C1 segment of cervical spinal cord (tissue), 14 donors: Measurements from ENCODE around the gene AKR1D1.
"Not testable (repeated sequence)": the region's sequence is repeated elsewhere in the genome, so short reads cannot be mapped to it uniquely, and the experiment has no call there.

Experiments
- DNase-seq, 14 donors: peaks; one replicate each; lab custom pipeline; 2025; lab: John Stamatoyannopoulos, UW

Gene AKR1D1

DNA sequence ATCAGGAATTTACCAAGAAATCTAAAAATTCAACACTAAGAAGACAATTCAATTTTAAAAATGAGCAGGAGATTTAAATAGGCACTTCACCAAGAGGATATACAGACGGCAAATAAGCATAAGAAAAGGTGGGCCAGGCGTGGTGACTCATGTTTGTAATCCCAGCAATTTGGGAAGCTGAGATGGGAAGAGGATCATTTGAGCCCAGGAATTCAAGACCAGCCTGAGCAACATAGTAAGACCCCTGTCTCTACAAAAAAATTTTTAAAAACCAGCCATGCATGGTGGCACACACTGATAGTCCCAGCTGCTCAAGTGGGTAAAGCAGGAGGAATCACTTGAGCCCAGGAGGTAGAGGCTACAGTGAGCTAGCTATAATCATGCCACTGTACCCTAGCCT lies 3.5 kb upstream of the AKR1D1 start:
- DNase-seq: no peak

DNA sequence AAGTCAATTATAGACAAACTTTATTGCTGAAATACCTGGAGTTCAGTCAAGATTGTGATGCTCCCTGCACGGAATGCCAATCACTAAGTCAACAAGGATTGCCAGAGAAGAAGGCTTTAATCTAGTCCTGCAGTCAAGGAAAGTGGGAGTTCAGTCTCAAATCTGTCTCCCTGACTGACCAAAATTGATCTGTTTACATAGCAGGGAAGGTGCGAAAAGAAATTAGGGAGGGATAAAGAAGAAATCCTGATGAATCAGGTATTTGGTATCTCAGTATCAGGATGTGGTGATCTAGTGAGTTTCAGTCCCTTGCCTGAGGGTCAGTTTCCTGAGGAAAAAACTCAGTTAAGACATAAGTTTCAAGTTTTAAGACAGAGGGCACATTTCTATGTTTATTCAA lies 2.1 kb upstream of the AKR1D1 start:
- no peak for DNase-seq

DNA sequence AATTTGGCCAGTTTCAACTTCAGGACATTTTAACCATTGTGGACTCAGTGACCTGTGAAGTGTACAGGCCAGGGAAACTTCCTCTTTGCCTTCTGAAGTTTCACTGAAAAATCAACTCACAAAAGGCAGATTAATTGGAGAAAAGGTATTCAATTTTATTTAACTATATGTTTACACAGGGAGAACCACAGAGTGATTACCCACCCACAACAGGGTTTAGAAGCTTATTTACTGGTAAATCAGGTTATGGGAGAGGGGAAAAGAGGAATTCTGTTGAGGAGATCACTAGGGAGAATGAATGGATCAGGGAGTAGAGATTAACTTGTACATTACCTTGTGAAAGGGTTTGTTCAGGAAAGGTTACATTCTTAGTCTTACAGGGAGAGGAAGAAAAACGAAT lies 1.7 kb upstream of the AKR1D1 start:
- DNase-seq: no peak

DNA sequence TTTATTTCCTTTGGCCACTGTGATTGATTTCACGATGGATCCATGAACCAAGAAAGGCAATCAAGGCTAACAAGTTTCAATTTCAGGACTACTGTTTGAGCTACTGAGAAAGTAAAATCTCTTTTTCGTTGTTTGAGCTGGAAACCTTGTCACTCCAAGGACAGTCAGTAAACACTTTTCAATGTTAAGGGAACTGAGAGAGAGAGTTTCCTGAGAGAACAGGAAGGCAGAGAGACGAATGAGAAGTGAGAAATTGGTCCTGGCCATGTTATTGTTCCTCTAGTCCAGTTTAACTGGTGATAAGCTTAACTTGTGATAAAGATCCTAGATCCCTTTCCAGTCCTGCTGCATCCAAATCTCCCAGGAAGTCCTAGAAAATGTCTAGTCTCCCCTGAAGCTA lies 909 bp upstream of the AKR1D1 start:
- DNase-seq: no peak

DNA sequence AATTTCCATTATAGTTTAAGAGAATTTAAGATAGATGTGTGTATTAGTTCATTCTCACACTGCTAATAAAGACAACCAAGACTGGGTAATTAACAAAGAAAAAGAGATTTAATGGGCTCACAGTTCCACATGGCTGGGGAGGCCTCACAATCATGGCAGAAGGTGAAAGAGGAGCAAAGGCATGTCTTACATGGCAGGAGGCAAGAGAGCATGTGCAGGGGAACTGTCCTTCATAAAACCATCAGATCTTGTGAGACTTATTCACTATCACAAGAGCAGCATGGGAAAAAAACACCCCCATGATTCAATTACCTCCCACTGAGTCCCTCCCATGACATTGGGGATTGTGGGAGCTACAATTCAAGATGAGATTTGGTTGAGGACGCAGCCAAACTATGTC lies 473 bp upstream of the AKR1D1 start:
- not testable (repeated sequence) for DNase-seq

DNA sequence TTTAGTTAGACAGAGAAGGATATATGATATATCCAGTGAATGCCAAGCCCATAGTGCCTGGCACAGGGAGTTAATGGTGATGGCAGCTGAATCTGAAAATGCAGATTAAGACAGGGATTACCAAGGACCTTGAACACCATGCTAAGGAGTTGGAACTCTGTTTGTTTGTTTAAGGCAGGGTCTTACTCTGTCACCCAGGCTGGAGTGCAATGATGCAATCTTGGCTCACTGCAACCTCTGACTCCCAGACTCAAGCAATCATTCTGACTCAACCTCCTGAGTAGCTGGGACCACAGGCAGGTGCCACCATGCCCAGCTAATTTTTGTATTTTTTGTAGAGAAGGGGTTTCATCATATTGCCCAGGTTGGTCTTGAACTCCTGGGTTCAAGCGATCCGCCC lies 1.6 kb downstream of the AKR1D1 start:
- DNase-seq: no peak

DNA sequence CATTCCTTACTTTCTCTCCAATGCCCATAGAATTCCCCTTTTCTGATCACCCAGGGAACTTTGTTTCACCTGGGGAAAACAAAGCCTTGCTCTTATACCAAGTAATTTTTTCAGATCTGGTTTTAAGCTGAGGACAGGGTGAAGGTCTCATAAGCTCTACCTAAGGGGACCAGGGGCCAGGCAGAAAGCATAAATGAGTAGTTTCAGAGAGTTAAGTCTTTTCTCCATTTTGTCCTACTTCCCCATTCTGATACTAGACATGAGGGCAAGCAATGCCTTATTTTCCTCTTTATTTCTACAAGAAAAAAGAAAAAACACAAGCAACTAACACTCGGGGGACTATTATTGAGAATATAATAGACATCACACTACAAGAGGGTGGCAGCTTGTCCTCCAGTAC lies 2.9 kb downstream of the AKR1D1 start:
- no peak for DNase-seq

DNA sequence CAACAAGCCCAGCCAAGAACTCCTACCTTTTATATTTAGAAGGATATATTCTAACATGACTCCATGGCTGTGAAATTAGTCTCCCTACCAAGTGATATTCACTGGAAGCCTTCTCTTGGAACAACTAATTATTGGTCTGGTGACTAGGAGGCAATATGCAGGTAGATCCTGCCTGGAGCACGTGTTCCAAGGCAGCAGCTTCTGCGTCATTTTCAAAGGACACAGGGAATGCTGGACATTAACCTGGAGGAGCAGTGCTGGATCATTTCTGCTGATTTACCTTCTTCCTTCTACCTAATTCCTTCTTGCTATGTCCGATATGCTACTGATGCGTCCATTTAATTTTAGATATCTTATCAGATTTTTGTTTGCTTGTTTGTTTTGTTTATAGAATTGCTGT lies 5.6 kb downstream of the AKR1D1 start:
- DNase-seq: no peak

DNA sequence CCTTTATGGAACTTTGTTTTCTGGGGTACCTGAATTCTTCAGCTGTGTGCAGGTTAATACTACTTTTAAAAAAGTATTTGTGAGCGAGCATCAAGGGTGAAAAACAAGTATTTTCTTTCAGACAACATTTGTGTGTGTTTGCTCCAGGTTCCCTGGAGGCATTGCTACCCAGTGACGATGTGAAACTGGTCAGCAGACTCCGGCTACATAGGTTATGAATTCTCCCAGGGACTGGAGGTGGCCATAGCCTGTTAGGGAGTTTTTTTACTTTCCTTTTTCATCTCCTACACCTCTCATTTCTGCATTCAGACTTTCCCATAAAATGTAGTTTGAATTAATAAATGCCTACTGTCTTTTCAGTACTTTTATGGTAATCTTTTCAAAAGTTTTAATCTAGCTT lies 7.6 kb downstream of the AKR1D1 start:
- no peak for DNase-seq

DNA sequence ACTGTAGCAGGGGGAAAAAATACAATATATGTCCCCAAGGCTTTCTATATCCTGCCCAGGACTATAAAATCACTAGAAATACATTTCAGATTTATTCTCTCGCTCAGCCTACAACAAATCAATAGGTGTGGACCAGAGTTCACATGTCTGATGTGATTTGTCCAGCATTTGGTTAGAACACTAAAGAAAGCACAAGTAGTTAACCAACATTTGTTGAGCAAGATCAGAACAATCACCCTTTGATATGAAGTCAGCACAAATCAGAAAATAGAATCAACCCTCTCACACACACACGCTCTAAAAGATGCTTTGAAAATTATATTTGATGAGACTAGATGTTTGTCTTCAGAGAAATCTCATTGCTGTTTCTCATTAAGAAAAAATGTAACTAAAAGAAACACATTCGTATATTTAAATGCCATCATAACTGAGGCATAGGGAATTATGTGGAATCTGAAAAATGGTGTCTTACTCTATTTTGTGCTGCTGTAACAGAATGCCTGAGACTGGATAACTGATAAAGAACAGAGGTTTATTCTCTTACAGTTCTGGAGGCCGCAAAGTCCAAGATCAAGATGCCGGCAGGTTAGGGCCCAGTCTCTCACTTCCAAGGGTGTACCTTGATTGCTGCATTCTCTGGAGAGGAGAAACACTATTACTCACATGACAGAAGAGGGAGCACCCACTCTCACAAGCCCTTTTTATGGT lies 10.5 kb downstream of the AKR1D1 start:
- no peak for DNase-seq

DNA sequence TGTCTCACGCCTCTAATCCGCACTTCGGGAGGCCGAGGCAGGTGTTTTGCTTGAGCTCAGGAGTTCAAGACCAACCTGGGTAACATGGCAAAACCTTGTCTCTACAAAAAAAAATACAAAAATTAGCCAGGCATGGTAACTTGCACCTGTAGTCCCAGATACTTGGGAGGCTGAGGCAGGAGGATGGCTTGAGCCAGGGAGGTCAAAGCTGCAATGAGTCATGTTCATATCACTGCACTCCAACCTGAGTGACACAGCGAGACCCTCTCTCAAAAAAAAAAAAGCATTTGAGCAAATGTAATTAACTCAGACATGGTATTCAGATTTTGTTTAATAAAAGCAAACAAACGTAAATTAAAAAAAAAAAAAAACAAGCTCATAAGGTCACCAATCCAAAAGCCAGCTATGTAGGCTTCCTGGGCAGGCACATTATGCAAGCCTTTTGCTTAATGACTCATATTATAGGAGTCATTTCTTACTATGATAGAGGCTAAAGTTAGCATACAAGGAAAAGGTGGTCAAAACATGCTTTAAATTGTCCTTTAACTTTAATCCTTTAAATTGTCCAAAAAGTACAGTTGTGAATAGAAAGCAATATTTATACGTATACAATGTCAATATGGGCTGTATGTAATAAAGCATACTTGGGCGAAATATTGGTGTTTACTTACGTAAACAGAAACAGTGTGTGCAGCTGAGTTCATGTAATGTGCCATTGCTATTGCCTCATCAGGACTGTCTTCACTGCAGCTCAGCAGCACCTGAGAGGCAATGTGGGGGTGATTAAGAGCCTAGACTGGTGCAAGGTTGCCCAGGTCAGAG lies 13.0 kb downstream of the AKR1D1 start:
- DNase-seq: no peak

DNA sequence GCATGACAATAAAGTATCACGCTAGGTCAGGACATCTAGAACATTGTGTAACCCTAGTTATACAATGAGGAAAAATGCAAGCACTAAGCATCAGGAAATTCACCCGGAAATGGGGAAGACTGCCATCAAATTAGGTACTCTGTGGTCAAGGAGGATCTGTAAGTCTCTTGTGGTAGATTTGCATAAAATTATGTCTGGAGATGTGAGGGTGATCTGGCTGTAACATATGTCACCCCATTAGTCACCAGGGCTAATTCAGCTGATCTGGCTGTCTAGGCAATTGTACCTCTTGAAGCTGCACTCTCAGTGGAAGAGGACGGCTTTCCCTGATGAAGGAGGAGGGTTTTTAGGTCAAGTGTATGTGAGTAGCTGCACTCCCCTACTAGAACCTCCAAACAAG lies 14.8 kb downstream of the AKR1D1 start:
- DNase-seq: no peak

DNA sequence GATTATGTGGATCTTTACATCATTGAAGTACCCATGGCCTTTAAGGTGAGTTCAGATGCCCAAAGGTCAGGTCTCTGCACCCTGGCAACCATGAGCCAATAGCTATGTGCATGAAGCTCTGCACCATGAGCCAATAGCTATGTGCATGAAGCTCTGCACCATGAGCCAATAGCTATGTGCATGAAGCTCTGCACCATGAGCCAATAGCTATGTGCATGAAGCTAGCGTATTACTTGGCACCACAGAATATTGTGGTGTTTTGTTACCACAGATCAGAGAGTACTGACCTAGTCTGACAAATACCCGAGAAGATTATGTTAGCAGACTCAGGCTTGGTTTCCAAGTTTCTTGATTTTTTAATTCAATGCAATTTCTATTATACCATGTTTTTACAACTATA lies 15.6 kb downstream of the AKR1D1 start:
- DNase-seq: not testable (repeated sequence)

DNA sequence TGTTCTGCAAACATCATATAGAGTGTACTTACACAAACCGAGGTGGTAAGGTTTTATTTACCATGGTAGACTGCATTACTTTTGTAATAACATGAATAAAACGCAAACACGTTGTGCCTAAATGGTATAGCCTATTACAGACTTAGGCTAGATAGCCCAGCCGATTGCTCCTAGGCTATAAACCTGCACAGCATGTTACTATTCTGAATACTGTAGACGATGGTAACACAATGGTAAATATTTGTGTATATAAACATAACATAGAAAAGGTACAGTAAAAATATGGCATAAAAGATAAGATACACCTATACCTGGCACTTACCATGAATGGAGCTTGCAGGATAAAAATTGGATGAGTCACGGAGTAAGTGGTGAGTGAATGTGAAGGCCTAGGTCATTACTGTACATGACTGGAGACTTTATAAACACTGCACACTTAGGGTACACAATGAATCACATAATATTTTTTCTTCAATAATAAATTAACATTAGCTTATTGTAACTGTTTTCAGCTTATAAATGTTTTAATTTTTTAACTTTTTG lies 16.3 kb downstream of the AKR1D1 start:
- DNase-seq: no peak

DNA sequence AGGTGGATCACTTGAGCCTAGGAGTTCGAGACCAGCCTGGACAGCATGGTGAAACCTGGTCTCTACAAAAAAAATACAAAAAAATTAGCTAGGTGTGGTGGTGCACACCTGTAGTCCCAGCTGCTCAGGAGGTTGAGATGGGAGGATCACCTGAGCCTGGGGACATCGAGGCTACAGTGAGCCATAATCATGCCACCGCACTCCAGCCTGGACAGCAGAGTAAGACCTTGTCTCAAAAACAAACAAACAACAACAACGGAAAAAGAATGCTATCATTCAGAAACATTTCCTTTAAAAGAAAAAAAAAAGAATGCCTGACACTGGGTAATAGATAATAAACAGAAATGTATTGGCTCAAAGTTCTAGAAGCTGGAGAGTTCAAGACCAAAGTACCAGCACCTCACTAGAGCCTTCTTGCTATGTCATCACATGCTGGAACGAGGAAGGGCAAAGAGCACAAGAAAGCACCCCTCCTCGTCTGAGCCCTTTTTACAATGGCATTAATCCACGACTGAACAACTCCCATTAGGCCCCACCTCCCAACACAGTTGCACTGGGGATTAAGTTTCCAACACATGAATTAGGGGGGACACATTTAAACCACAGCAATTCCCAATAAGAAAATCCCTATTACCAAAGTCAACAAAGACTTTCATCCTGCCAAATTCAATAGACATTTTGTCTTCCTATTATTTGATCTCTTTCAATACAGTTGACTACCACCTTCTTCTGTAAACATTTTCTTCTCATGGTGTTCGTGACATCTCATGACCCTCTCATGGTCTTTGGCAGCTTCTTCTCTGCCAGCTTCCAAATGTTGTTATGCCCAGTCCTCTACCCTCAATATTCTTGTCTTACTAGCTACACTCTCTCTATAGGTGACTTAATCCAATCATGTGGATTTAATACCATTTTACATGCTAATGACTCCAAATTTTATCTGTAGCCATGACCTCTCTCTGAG lies 20.0 kb downstream of the AKR1D1 start:
- DNase-seq: no peak

DNA sequence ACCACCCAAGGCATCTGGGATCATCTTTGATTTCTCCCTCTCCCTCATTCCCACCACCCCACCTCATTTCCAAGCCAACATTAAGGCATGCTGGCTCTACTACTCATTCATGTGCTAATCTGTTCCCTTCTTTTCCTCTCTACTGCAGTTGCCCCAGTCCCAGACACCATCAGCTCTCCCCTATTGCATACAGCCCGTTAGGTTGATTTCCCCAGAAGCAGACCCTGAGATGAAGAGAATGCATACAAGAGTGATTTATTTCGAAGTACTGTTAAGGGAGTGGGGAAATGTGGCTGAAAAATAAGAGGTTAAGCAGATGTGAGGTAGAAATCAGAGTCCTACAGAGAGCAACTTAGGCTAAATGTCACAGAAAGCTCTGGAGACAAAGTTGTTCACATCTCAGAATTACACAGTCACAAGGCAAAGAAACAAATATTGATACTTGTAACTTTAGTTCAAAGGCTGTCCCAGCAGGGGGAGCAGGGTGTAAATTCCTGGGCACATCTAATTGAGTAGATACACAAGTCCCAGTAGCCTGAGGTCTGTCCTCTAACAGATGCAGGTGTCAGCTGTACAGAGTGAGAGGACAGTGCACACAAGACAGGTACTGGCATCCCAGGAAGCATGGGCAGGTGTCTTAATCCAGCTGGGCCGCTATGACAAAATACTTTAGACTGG lies 20.9 kb downstream of the AKR1D1 start:
- DNase-seq: no peak

DNA sequence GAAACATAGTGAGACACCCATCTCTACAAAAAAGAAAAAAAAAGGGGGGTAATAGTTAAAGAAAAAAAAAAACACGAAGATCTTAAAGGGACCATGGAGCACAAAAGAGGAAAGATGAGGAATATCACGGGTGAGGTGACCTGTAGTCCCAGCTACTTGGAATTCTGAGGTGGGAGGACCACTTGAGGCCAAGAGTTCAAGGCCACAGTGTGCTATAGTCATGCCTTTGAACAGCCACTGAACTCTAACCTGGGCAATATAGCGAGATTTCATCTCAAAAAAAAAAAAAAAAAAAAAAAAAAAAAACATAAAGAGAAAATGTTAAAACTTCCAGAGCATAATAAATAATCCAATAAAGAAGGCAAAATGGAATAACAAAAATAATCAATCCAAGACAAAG lies 23.6 kb downstream of the AKR1D1 start:
- no peak for DNase-seq

DNA sequence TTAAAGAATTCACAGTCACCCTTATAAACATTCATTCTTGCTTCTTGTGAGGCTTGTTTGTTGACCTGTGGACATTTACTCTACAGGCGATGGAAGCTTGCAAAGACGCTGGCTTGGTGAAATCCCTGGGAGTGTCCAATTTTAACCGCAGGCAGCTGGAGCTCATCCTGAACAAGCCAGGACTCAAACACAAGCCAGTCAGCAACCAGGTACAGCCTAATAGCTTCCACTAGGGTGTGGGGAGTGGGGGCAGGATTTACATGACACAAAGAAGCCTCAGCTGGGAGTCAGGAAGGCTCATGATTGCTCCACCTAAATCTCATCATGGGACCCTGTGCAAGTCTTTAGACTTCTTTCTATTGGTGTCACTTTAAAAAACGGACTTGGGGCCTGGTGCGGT lies 29.0 kb downstream of the AKR1D1 start:
- no peak for DNase-seq

DNA sequence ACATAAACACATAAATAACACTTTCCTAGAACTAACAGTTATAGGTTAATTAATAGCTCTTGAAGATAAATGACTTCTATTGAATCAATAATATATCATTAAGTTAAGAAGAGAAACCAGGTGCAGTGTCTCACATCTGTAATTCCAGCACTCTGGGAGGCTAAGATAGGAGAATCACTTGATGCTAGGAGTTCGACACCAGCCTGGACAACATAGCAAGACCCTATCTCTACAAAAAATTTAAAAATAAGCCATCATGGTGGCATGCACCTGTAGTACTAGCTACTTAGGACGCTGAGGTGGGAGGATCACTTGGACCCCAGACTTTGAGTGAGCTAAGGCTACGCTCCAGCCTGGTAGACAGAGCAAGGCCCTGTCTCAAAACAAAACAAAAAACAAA lies 38.8 kb downstream of the AKR1D1 start:
- no peak for DNase-seq

DNA sequence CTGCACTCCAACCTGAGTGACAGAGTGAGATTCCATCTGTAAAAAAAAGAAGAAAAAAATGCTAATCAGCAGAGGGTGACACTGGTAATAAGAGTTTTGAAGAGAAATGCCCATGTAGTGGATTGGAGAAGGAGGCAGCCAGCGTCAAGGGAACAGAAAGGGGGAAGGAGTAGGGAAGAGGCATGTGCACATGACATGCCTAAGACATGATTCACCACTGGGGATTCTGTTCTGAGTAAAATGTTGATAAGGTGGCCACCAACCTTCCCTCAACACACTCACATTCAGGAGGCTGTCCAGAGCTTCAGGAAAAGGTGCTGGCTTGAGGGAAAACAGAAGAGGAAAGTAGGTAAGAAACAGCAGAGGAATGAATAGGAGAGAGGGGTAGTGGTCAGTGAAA lies 39.9 kb downstream of the AKR1D1 start:
- no peak for DNase-seq

DNA sequence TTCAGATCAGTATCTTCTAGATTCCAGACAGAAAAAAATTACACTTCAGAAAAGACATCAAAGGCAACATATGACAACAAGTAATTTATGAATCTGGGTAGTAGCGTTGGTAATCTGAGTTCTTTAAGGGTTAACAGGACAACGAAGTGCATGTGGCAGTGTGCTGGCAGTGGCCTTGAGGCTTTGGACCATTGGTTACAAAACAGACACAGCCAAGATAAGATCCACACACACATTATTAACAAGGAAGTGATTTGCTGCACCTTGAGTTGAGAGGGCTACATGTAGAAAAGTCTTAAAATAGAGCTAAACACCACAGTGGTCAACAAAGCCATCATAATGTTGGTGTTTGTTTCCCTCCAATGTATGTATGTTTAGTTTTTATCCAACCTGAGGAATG lies 40.6 kb downstream of the AKR1D1 start:
- DNase-seq: no peak
